Transverse colon (tissue), 4 donors: ENCODE results near the gene GALNT18.

ENCODE experiments used
- POLR2A ChIP-seq: fragments of 450-650 bp; IDR thresholded peaks from one replicate; pipeline ENCODE4 v1.6.1; 2016; ENCODE audit warnings: antibody characterized with exemption, mild to moderate bottlenecking, moderate library complexity
- POLR2AphosphoS5 ChIP-seq, 3 donors: sonication (generic); formaldehyde crosslinking; IDR thresholded peaks; one replicate each; pipeline ENCODE4 v1.6.1; 2016; ENCODE audit warnings: antibody characterized with exemption in 3 of 3
- TF ChIP-seq, protein P1 (sequence below), 5 experiments: fragments of 200-600 bp in 3 of 5; fragments of 450-650 bp in 2 of 5; sonication (generic) in 3 of 5; IDR thresholded peaks; 1 replicate in 2 of 5; 2 replicates in 3 of 5; pipeline ENCODE4 v1.5.1; 2016 to 2017; ENCODE audit warnings: antibody characterized with exemption in 5 of 5, inconsistent platforms in 3 of 5, mild to moderate bottlenecking in 2 of 5, moderate library complexity in 1 of 5

DNA sequence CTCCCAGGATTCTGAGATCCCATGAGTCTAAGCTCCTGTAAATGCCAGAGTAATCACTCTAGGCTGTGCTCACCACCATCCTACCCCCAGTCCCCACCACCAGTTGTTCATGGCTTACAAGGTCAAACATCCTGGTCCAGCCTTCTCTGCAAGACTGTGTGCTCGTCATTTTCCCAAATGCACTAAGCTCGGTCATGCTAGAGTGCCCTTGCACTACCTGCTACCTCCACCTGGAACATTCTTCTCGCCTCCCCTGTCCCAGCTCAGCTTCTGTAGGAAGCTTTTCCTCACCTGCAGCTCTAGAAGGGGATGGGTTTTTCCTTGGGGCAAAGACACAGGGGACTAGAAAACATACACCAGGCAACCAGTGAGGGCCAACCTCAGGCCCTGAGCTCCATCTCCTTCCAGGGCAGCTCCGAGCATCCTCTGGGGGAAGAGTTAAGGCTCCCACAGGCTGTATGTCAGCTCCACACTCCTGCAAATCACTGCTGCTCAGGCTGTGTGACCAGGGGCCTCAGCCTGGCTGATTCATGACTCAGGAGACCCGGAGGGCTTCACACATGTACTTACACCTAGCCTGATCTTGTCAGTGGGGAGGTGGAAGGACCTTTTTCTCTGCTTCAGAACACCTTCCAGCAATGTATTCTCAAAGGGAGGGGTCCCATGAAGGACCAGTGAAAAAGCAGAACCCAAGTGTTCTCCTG is 231.6 kb downstream of the GALNT18 start:
- TF ChIP-seq POLR2A: no peak
- TF ChIP-seq, protein P1, sequence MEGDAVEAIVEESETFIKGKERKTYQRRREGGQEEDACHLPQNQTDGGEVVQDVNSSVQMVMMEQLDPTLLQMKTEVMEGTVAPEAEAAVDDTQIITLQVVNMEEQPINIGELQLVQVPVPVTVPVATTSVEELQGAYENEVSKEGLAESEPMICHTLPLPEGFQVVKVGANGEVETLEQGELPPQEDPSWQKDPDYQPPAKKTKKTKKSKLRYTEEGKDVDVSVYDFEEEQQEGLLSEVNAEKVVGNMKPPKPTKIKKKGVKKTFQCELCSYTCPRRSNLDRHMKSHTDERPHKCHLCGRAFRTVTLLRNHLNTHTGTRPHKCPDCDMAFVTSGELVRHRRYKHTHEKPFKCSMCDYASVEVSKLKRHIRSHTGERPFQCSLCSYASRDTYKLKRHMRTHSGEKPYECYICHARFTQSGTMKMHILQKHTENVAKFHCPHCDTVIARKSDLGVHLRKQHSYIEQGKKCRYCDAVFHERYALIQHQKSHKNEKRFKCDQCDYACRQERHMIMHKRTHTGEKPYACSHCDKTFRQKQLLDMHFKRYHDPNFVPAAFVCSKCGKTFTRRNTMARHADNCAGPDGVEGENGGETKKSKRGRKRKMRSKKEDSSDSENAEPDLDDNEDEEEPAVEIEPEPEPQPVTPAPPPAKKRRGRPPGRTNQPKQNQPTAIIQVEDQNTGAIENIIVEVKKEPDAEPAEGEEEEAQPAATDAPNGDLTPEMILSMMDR (IDR thresholded peaks at IDR 0.05): no peak
- TF ChIP-seq POLR2AphosphoS5 (IDR thresholded peaks at IDR 0.05): no peak
